UCSD-AML1 (cell line): ENCODE measurements around the gene SNX8.

Experiments used
- DNase-seq: peaks from one replicate; lab custom pipeline; 2025; ENCODE audit not compliant: unreplicated experiment; lab: John Stamatoyannopoulos, UW

Gene SNX8

GRCh38 chr7:2266911-2267310, 47.3 kb downstream of the SNX8 start:
- DNase-seq = no peak

DNA sequence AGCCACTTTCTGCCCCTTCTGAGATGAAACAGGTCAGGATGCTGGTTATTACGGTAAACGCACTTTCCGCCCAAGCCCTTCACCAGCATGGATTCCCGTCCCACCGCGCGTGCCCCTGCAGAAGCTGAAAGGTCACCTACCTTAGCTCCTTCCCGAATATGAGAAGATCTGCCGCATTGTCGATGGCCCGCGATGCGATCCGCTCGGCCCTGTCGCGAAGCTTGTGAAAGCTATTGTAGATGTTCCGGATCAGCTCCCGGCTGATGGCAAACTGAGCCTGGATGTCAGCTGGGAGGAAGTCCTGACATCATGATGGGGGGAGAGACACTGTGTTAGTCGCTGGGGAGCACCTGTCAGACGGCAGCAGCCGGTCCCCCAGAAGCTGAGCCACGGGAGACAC, 50.1 kb downstream of the SNX8 start:
- DNase-seq = no peak

DNA sequence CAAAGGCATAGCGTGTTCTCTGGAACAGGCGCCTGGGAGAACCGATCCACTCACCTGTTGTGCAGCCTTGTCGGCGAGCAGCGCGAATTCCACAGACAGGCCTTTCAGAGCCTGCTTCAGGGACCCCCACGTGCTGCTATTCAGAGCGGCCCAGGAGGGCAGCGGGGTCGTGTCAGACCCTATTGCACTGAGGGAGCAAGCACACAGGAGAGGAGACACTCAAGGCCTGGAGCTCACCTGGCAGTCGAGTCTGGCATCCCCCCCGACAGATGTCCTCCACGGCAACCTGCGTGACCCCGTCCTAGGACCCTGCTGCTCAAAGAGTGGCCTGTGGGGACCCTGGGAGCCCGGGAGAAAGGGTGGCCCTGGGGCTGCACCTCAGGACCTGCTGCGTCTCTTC, 51.1 kb downstream of the SNX8 start:
- DNase-seq = no peak

DNA sequence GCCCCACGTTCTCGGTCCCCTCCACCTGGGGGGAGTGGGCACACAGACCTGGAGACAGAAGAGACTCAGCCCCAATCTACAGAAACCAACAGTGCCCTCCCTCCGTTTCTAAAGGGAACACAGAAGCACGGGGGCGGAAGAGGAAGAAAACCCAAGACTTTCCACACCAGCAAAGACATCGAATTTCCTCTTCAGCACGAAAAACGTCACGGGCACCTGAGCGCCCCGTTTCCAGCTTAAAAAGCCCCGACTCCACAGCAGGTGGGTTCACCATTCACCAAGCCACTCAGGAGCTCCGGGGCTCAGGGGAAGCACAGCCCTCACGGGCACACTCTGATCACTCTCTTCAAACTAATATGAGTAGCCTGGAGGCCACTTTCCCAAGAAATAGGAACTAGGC, 52.6 kb downstream of the SNX8 start:
- DNase-seq = peak; percentile 14

- no peak for DNase-seq
Observed at GRCh38 chr7:2260820-2261219, 53.4 kb downstream of the SNX8 start.

- DNase-seq = no peak
Observed at GRCh38 chr7:2259480-2259879, 54.8 kb downstream of the SNX8 start.

DNA sequence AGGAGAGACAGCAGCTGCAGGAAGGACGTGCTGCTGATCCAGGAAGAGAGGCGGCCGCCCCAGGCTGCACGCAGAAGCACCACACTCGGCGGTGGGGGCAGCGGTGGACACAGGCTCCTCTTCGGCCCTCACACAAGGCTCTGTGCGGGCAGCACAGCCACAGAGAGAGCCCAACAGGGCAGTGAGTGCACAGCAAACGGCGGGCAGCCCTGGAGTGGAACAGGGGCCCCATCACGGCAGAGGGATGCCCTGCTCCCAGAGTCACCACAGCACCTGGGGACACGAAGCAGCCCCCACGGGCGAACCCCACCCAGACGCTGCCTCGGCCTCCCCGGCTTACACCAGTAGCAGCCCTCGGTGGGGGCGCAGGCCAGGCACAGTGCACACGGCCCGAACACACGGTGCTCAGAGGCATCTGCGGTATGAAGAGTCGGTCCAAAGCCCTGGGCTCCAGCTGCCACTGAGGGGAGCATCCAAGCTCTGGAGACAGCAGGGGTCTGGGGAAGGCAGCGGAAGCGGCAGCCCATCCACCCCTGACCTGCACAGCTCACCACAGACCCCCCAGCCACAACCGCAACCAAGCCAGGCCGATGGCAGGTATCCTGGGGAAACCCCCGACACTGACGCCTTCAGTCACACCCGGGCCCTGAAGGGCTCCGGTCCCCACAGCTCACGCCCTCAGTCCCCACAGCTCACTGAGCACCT, 55.4 kb downstream of the SNX8 start:
- DNase-seq = no peak

- DNase-seq = no peak
Observed at GRCh38 chr7:2257651-2258050, 56.6 kb downstream of the SNX8 start.

GRCh38 chr7:2257046-2257551, 57.1 kb downstream of the SNX8 start:
- DNase-seq = no peak

DNA sequence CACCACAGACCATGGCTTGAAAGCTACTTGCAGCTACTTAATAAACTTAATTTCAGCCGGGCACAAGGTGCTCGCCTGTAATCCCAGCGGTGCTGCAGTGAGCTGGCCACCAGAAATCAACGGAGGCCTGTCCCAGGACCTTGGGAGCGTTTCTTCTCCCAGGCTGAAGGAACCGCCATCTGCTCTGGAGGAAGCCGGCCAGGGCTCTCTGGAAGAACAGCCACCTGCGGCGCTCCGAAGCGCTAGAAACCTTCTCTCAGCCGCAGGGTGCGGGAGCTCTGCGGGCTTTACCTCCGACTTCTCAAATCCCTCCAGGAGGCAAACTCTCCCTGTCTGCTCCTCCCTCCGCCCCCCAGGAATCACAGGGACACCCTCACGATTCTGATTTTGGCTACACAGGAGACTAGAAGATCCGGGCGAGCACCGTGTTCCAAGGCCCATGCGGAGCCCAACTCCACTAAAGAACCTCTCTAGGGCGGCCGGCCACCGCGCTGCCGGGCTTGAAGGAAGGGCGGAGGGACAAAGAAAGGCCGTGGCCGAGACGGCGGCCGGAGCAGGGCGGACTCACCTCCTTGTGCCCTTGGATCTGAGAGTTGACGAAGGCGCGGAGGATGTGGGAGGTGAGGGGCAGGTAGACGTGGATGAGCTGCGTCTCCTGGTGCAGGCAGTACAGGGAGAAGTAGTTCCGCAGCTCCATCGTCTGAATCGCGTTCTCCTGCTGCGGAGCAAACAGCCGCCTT, 57.8 kb downstream of the SNX8 start:
- no peak for DNase-seq

DNA sequence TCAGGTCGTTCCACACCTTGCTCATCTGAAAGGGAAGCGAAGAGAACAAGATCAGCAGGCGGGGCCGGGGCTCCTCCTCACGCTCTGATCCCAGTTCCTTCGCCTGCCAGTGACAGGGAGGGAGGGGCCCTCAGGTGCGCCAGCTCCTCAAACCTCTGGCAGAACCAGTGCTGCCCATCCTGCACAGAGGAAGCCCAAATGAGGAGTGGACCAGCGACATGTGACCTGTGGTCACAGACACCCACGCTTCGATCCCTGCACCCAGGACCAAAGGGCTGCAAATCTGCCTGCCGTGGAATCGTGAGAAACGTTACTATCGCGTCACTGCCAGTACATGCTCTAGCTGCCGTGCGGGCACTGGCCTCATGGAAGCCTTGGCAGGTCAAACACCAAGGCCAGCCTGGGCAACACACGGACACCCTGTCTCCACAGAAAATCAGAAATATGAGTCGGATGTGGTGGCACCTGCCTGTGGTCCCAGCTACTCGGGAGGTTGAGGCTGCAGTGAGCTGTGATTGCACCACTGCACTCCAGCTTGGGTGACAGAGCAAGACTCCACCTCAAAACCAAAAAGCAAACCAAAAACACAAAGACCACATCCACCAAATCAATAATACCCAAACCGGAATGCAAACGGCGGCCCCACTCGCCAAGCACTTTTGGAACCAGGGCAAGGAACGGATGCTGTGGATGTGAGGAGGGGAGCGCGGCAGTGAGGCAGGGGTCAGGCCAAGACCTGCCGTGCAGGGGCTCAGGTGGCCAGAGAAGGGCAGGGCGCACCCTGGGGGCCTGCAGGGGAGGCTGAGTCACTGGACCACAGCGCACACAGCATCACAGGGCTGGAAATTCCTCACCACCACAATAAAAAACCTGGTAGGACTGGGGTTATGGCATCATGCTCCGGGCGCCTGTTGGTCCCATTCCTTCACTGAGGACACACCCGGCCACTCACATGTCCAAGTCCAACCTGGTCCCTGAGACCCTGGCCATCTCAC, 58.8 kb downstream of the SNX8 start:
- DNase-seq = no peak

- no peak for DNase-seq
Observed at GRCh38 chr7:2254429-2255144, 59.7 kb downstream of the SNX8 start.

GRCh38 chr7:2253525-2254244, 60.6 kb downstream of the SNX8 start:
- no peak for DNase-seq

DNA sequence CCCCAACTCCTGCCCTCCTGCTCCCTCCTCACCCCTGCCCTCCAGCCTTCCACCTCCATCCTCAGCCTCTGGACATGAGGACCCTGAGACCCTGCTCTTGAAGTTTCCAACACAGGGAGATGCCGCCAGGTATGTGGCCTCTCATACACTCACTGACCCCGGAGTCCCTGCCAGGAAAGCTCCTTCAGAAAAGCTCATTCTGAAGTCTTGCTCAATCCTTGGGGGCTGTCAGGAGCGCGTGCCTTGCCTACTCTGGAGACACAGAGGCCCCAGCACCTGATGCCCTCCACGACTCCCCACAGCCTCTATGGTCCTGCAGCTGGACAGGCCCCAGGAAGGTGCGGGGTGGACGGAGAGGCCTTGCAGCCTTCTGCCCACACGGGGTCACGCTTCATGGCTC, 61.2 kb downstream of the SNX8 start:
- DNase-seq = no peak

DNA sequence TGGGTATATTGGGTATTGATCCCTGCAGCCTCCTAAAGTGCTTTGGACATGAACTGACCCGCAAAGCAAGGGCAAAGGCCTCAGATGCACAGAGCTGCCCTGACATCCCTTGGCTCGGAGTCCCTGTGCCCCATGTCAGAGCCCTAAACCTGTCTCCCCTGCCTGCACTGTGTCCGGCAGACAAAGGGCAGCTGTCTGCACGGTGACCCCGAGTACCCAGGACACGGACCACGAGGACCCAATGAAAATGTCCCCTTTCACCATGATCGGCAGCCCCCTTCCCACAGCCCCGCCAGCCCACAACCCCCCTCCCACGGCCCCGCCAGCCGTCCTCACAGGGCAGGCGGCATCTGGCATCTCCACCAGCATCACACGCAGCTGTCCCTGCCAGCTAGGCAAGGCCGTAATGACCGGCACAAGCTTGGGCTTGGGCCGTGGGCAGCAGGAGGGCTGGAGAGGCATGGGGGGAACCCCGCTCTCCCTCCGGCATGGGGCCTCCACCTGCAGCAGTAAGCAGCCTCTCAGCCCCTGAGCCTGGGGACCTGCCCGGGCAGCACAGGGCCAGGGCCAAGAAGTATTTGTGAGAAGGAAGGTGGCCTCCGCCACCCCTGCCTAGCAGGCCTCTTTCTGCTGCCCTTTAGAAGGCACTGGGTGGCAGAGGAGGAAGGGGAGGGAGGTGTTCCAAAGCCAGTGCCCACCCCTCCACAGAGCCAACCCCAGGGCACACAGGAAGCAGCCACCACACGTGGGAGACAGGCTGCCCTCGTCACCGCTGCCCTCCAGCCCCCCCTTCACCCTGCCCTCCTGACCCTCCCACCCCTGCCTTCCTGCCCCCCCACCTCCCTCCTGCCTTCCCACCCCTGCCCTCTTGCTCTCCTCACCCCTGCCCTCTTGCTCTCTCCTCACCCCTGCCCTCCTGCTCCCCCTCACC, 62.1 kb downstream of the SNX8 start:
- DNase-seq = peak; percentile 52

- no peak for DNase-seq
Observed at GRCh38 chr7:2251381-2251780, 62.9 kb downstream of the SNX8 start.

- no peak for DNase-seq
Observed at GRCh38 chr7:2249744-2250323, 64.4 kb downstream of the SNX8 start.

- DNase-seq = peak; percentile 77
Observed at GRCh38 chr7:2248984-2249694, 65.1 kb downstream of the SNX8 start.
